PC-9 (cell line): ENCODE data around the gene PTPN1. TPM values are rescaled to one million over a fixed set of nuclear protein-coding genes. Genes with fewer than 3 reads are reported as not detected.
A peak's percentile ranks its signal among the peaks of the same experiment; 100 is the strongest.

ENCODE experiments used
- BruUV-seq: library from RNA; stranded (reverse); fragments of 400-500 nt; replicated peaks from 2 replicates; lab custom pipeline; 2021; lab: Mats Ljungman, UMichigan
- CTCF ChIA-PET: fragments of 300-600 bp; sonication (Branson Sonifier 250); formaldehyde crosslinking; loops from one replicate; lab custom pipeline; 2022; ENCODE audit warnings: antibody characterized with exemption; lab: Charles Lee
- POLR2A ChIA-PET: fragments of 300-600 bp; sonication (Branson Sonifier 250); formaldehyde crosslinking; loops from one replicate; lab custom pipeline; 2022; ENCODE audit warnings: antibody characterized with exemption; ENCODE audit not compliant: unreplicated experiment; lab: Charles Lee
- DNase-seq, 2 experiments: peaks; one replicate each; pipeline versions ENCODE4 v3.0.0 to v3.0.0-alpha.2; 2015 to 2022; ENCODE audit warnings: mixed read lengths in 1 of 2
- H2AFZ ChIP-seq: fragments of 200-600 bp; sonication (generic); 2 replicates; pipeline ENCODE4 v1.8.1; 2017; ENCODE audit warnings: antibody characterized with exemption
- H3F3A ChIP-seq: fragments of 200-600 bp; sonication (generic); 2 replicates; pipeline ENCODE4 v1.8.1; 2017; ENCODE audit warnings: antibody characterized with exemption, mild to moderate bottlenecking, low read depth; ENCODE audit not compliant: insufficient read depth
- H3K27ac ChIP-seq: fragments of 200-600 bp; sonication (generic); 2 replicates; pipeline ENCODE4 v1.6.1; 2016; ENCODE audit warnings: mixed run types
- H3K27me3 ChIP-seq: fragments of 200-600 bp; sonication (generic); 2 replicates; pipeline ENCODE4 v1.6.1; 2016; ENCODE audit warnings: low read depth, mixed run types; ENCODE audit not compliant: insufficient read depth
- H3K36me3 ChIP-seq: fragments of 200-600 bp; sonication (generic); 2 replicates; pipeline ENCODE4 v1.6.1; 2016; ENCODE audit warnings: low read depth, mixed run types
- H3K4me1 ChIP-seq: fragments of 200-600 bp; sonication (generic); replicated peaks from 2 replicates; pipeline ENCODE4 v1.6.1; 2016; ENCODE audit warnings: mixed run types; ENCODE audit not compliant: insufficient read depth
- H3K4me2 ChIP-seq: fragments of 200-600 bp; sonication (generic); 2 replicates; pipeline ENCODE4 v1.6.1; 2017; ENCODE audit warnings: mixed run types
- H3K4me3 ChIP-seq: fragments of 200-600 bp; sonication (generic); 2 replicates; pipeline ENCODE4 v1.6.1; 2016; ENCODE audit warnings: mixed run types
- H3K79me2 ChIP-seq: fragments of 200-600 bp; sonication (generic); 2 replicates; pipeline ENCODE4 v1.6.1; 2017; ENCODE audit warnings: low read depth, mixed run types
- H3K9me2 ChIP-seq: fragments of 200-600 bp; sonication (generic); 2 replicates; pipeline ENCODE4 v1.8.1; 2017; ENCODE audit warnings: mild to moderate bottlenecking; ENCODE audit not compliant: insufficient read depth
- H3K9me3 ChIP-seq: fragments of 200-600 bp; sonication (generic); 2 replicates; pipeline ENCODE4 v1.8.1; 2016; ENCODE audit warnings: low read depth; ENCODE audit not compliant: insufficient read depth
- H4K20me1 ChIP-seq: fragments of 200-600 bp; sonication (generic); 2 replicates; pipeline ENCODE4 v1.8.1; 2017; ENCODE audit not compliant: insufficient read depth
- EZH2 ChIP-seq: fragments of 200-600 bp; sonication (generic); IDR thresholded peaks from 2 replicates; pipeline ENCODE4 v1.8.0; 2017; ENCODE audit warnings: antibody characterized with exemption, low read depth
- intact Hi-C: fragments of 100-400 bp; cut with micrococcal nuclease; formaldehyde crosslinking; loops from one replicate; pipeline ENCODE4 v1.10.0; 2022; ENCODE audit not compliant: unreplicated experiment
- total RNA-seq: library from RNA; stranded (reverse); gene quantifications from 2 replicates; pipeline ENCODE4 v1.2.3, GENCODE V29; 2021
- TF ChIP-seq, protein P1 (sequence below): fragments of 200-600 bp; sonication (generic); conservative IDR thresholded peaks from 2 replicates; pipeline ENCODE4 v1.6.1; 2017; ENCODE audit warnings: mixed run types, antibody characterized with exemption, mild to moderate bottlenecking, moderate library complexity

PTPN1 gene
- total RNA-seq, 1 experiment from 2014 or later: 59.8 TPM

DNA sequence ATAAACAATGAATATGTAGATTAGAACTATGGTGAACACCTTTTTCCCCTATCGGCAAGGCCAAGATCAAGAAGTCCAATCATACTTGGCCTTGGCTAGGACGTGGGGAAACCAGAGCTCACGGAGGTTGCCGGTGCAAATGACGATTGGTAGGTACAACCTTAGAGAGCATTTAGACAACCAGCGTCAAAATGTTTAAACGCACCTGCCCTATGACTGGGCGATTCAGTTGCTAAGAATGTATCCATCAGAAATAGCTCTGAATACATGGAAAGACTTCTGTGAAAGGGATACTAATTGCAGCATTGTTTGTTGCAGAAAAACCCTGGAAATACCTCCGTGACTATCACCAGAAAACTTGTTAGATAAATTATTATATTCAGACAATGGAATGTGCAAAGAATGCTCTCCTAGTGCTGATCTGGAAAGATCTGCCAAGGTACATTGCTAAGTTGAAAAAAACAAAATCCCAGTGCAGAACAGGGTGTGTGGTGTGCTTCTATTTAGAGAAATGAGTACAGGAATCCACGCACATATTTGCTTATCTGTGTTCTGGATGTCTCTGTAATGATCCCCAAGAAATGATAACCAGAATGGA, 48.0 kb upstream of the PTPN1 start:
- no peaks in the 10 kb centered on the region for H3K9me3 ChIP-seq
- ChIA-PET CTCF (interaction anchor here (0.6 to 0.7 kb wide), 2 partner anchors 284 to 287 kb away, joined by 8 read pairs; no protein-coding TSS in a partner anchor), POLR2A (interaction anchor here (0.6 to 1.0 kb wide), 2 partner anchors 29 to 127 kb away, joined by 8 to 10 read pairs; no protein-coding TSS in a partner anchor)
- peaks cover 19% of the 10 kb centered on the region; the same call in 1 of the 2 replicates for H3F3A ChIP-seq
- peaks cover 43% of the 10 kb centered on the region for H3K4me1 ChIP-seq
- H3K36me3 ChIP-seq: no peaks in the 10 kb centered on the region
- H3K27ac ChIP-seq: no peak overlapping the region
- no peak overlapping the region for H3K4me2 ChIP-seq
- no peak overlapping the region for H3K4me3 ChIP-seq
- H4K20me1 ChIP-seq: no peaks in the 10 kb centered on the region
- no peak for TF ChIP-seq EZH2
- TF ChIP-seq, protein P1, sequence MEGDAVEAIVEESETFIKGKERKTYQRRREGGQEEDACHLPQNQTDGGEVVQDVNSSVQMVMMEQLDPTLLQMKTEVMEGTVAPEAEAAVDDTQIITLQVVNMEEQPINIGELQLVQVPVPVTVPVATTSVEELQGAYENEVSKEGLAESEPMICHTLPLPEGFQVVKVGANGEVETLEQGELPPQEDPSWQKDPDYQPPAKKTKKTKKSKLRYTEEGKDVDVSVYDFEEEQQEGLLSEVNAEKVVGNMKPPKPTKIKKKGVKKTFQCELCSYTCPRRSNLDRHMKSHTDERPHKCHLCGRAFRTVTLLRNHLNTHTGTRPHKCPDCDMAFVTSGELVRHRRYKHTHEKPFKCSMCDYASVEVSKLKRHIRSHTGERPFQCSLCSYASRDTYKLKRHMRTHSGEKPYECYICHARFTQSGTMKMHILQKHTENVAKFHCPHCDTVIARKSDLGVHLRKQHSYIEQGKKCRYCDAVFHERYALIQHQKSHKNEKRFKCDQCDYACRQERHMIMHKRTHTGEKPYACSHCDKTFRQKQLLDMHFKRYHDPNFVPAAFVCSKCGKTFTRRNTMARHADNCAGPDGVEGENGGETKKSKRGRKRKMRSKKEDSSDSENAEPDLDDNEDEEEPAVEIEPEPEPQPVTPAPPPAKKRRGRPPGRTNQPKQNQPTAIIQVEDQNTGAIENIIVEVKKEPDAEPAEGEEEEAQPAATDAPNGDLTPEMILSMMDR: no peak
- DNase-seq: no peak
- no peaks in the 10 kb centered on the region for H3K27me3 ChIP-seq
- intact Hi-C loops: loop anchor here (5.0 to 10.0 kb wide), 3 partner anchors 90 to 387 kb away; no protein-coding TSS in a partner anchor
- H2AFZ ChIP-seq: no peak overlapping the region
- H3K79me2 ChIP-seq: no peaks in the 10 kb centered on the region
- no peaks in the 10 kb centered on the region for H3K9me2 ChIP-seq
- no TSS peak for BruUV-seq

DNA sequence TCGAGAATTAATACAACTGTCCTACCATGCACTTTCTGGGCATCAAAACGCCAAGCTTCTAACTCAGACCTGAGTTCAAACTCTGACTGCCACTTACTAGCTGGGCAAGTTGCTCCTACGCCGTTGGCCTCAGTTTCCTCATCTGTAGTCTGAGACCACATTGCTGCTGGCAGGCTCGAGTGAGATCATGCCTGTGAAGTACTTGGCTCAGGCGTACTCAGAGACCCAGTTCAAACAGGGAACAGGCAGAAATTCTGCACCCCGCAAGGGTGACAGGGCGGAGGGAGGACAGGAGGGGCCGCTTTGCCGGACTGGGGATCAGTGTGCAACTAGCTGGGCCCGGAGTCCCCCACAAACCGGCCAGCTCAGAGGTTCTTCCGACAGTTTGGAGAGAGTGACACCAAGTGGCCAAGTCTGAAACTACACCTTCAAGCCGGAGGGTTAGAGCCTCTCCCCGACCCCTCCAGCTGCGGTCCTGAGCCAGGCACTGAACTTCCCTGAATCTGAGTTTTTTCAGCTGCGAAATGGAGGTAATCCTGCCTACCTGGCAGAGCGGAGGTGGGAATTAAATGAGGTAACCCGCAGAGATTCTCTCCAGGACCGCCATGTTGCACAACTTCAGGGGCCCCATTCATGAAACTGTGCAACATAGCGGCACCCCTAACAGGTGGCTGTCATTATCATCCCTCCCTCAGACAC, 46.0 kb upstream of the PTPN1 start:
- ChIA-PET POLR2A (no interaction called here), CTCF (interaction anchor here (0.5 to 0.9 kb wide), 7 partner anchors 80 to 1333 kb away, joined by 3 to 4 read pairs (median 3); no protein-coding TSS in a partner anchor)
- H4K20me1 ChIP-seq: no peaks in the 10 kb centered on the region
- H3K36me3 ChIP-seq: no peaks in the 10 kb centered on the region
- peak overlapping the region; percentile 70 for H3K4me2 ChIP-seq
- no peaks in the 10 kb centered on the region for H3K9me2 ChIP-seq
- H3K9me3 ChIP-seq: no peaks in the 10 kb centered on the region
- TF ChIP-seq, protein P1: peak; percentile 95
- no peak for TF ChIP-seq EZH2
- H3K27ac ChIP-seq: no peak overlapping the region
- no peaks in the 10 kb centered on the region for H3K27me3 ChIP-seq
- H3K79me2 ChIP-seq: no peaks in the 10 kb centered on the region
- BruUV-seq: no TSS peak
- peak; percentile 60 to 71 for DNase-seq
- H3F3A ChIP-seq: peaks cover 19% of the 10 kb centered on the region; the same call in 1 of the 2 replicates
- intact Hi-C loops: loop anchor here (1.0 to 10.0 kb wide), 7 partner anchors 92 to 389 kb away; partner anchors contain the start of gene CEBPB
- 0 out of 2 replicates have a peak overlapping the region, but pooled peaks have one; percentile 30 for H3K4me3 ChIP-seq
- H2AFZ ChIP-seq: peak overlapping the region; percentile 44; the same call in 1 of the 2 replicates
- peaks cover 43% of the 10 kb centered on the region for H3K4me1 ChIP-seq
